ENCODE measurements around the gene CLASRP. TPM values are rescaled to one million over a fixed set of nuclear protein-coding genes. Genes with fewer than 3 reads are reported as not detected.

Gene CLASRP
- total RNA-seq, 1 experiment from 2014 or later, result 87.1 TPM

DNA sequence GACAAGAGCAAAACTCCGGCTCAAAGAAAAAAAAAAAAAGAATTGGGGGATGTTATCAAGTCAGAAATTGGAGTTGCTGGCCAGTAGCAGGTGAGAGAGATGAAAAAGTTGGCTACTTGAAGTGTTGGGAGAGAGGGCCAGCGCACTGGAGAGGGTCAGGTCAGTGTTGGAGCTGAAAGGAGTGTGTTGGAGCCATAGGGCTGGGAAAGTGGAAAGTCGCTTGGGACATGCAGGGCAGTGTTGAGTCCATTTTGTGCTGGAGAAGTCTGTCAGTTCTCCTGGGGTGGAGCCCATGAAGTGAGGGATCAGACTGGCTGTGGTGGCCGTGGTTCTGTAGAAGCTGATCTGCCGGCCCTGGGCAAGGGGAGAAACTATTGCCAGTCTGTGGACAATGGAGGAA lies 55.9 kb downstream of the CLASRP start:
- H2BK20ac ChIP-seq (ENCODE audit: low read depth, low read length, poor library complexity, severe bottlenecking), result no peak overlapping the region
- no peaks in the 10 kb centered on the region; a peak in 2 of 5 replicates for H3K9me3 Mint-ChIP-seq
- H4K20me1 ChIP-seq (ENCODE audit: control insufficient read depth, insufficient read depth, insufficient read length), result no peaks in the 10 kb centered on the region
- H3K18ac ChIP-seq (ENCODE audit: insufficient read length, low read depth, low read length), result no peak overlapping the region
- peak overlapping the region in 2 of 3 experiments; percentile 4 to 30; a peak in 2 of 7 replicates for H3K27ac Mint-ChIP-seq
- H4K8ac ChIP-seq (replicated peaks; ENCODE audit: insufficient read length, low read depth, low read length), result no peak overlapping the region
- no peak overlapping the region for H2BK120ac ChIP-seq (ENCODE audit: low read depth, low read length, poor library complexity, severe bottlenecking)
- H4K91ac ChIP-seq (ENCODE audit: insufficient read length, low read depth, low read length), result no peak overlapping the region
- H3K27me3 ChIP-seq (ENCODE audit: insufficient read depth, low read length), result no peaks in the 10 kb centered on the region
- DNase-seq, result no peak
- H3T11ph ChIP-seq (ENCODE audit: low read length), result no peak overlapping the region
- no peaks in the 10 kb centered on the region for H3K79me1 ChIP-seq (ENCODE audit: insufficient read depth, low read depth, low read length, poor library complexity, severe bottlenecking)
- no peak for TF ChIP-seq CTCF (conservative IDR thresholded peaks at IDR 0.05)
- peaks cover 11 to 30% (median 11%) of the 10 kb centered on the region in 3 experiments for H3K36me3 Mint-ChIP-seq (ENCODE audit: insufficient read depth in 1 of 3, low read depth in 3 of 3)
- no peaks in the 10 kb centered on the region for H3K9me3 ChIP-seq (ENCODE audit: control insufficient read depth, low read depth, low read length)
- H3K4ac ChIP-seq (ENCODE audit: low read depth, low read length), result no peak overlapping the region
- H3K4me3 Mint-ChIP-seq, result peak overlapping the region; percentile 87 to 90
- H3K4me2 ChIP-seq (ENCODE audit: insufficient read depth, insufficient read length, low read length), result no peak overlapping the region
- no CpG with 5 or more reads among the region's 5 CpGs for WGBS (ENCODE audit: extremely low coverage, insufficient read length, low lambda C conversion rate)
- H3K4me1 Mint-ChIP-seq, result peaks cover 62 to 71% of the 10 kb centered on the region in 2 experiments
- peaks cover 48% of the 10 kb centered on the region; the same call in 1 of the 2 replicates for H3K79me2 ChIP-seq (ENCODE audit: insufficient read depth, low read length)
- H2AK5ac ChIP-seq (ENCODE audit: insufficient read length, low read length), result no peak overlapping the region
- H3K23ac ChIP-seq (ENCODE audit: insufficient read length, low read depth, low read length), result no peak overlapping the region
- H3K27me3 Mint-ChIP-seq (ENCODE audit: low read depth), result no peaks in the 10 kb centered on the region
- no peak overlapping the region for H2BK12ac ChIP-seq (ENCODE audit: insufficient read length, low read depth, low read length)
- H2BK5ac ChIP-seq (ENCODE audit: insufficient read length, low read length), result no peak overlapping the region
- no peak overlapping the region for H3K27ac ChIP-seq (ENCODE audit: insufficient read length, low read depth, low read length)
- peaks cover 9% of the 10 kb centered on the region for H3K23me2 ChIP-seq (ENCODE audit: insufficient read length, low read depth, low read length, poor library complexity, severe bottlenecking)
- no peak overlapping the region for H3K9ac ChIP-seq (ENCODE audit: extremely low read depth, insufficient read length, low read length)
- no peaks in the 10 kb centered on the region; the same call in 1 of the 2 replicates for H3K4me1 ChIP-seq (ENCODE audit: insufficient read depth, low read length)
- no peak overlapping the region for H2BK15ac ChIP-seq (ENCODE audit: low read depth, low read length)
- no peak overlapping the region for H2AFZ ChIP-seq (ENCODE audit: low read length)
- H4K5ac ChIP-seq (ENCODE audit: insufficient read length, low read depth, low read length), result no peak overlapping the region
- no peak overlapping the region for H3K56ac ChIP-seq (ENCODE audit: insufficient read length, low read depth, low read length)
- no peak overlapping the region for H3K14ac ChIP-seq (ENCODE audit: insufficient read depth, low read length)
